ENCODE data around the gene TXNRD1.
A peak's percentile ranks its signal among the peaks of the same experiment; 100 is the strongest.
"Not testable (repeated sequence)": the region's sequence is repeated elsewhere in the genome, so short reads cannot be mapped to it uniquely, and the experiment has no call there.

TXNRD1 gene

DNA sequence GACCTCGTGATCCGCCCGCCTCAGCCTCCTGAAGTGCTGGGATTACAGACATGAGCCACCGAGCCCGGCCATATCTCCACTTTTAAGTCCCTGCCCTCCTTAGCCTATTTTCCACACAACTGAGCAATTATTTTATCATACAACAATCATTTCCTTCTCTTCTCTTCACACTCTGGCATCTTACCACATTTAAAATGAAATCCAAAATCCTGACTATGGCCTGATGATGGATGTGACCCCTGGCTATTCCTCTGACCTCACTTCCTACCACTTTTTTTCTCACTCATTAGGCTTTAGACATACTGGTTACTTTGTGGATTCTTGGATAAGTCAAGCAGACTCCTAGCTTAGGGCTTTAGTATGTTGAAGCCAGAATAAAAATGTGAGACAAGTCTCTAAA lies 66.1 kb downstream of the TXNRD1 start:
- no peak for FAIRE-seq

- FAIRE-seq = no peak
Measured at GRCh38 chr12:104282109-104282508, 66.5 kb downstream of the TXNRD1 start.

DNA sequence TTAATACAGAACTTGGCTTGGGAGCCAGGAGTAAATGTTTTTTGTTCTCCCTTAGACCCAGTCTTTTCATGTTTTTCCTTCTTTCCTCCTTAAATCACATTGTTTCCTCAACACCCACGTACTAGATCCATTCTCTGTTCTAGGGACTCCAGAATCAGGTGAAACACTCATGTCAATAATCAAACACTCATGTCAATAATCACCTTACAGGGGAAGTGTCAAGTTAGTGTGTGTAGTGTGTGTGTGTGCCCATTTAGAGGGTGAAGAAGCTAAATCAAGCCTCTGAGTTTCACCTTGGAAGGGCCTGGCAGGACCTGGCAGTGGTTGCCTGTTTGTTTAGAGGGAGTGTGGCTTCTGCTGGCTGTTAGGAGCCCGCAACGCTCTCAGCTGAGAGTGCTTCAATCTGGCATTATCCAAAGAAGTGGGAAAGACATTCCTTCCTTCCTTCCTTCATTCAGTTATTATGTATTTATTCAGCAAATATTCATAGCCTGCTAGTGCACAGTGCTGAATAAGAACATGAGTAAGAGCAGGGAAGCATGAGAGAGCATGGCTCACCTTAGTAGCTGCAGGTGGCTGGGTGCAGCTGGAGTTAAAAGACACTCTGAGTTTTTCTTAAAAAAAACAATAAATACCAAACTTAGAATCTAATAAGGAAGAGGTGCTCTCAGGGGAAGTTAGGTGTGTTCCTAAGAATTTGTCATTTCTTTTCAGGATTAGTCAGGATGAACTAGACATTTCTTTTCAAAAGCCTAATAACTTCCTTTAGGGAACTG lies 70.3 kb downstream of the TXNRD1 start:
- FAIRE-seq = no peak

GRCh38 chr12:104286516-104287482 lies 71.2 kb downstream of the TXNRD1 start:
- peak; percentile 79 for FAIRE-seq

- FAIRE-seq = no peak
Measured at GRCh38 chr12:104288635-104289274, 73.2 kb downstream of the TXNRD1 start.

DNA sequence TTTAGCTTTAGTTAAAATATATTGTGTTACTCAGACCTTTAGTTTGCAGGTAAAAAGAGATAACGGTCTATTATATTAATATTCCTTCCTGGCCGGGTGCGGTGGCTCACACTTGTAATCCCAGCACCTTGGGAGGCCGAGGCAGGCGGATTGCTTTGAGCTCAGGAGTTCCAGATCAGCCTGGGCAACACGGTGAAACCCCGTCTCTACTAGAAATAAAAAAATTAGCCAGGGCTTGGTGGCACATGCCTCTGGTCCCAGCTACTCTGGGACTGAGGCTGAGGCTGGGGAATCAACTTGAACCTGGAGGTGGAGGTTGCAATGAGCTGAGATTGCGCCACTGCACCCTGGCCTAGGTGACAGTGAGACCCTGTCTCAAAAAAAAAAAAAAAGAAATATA lies 74.7 kb downstream of the TXNRD1 start:
- FAIRE-seq = no peak

- no peak for FAIRE-seq
Measured at GRCh38 chr12:104290855-104291254, 75.3 kb downstream of the TXNRD1 start.

- no peak for FAIRE-seq
Measured at GRCh38 chr12:104291867-104292524, 76.4 kb downstream of the TXNRD1 start.

- FAIRE-seq = no peak
Measured at GRCh38 chr12:104292872-104293794, 77.6 kb downstream of the TXNRD1 start.

- FAIRE-seq = not testable (repeated sequence)
Measured at GRCh38 chr12:104294158-104294859, 78.7 kb downstream of the TXNRD1 start.

DNA sequence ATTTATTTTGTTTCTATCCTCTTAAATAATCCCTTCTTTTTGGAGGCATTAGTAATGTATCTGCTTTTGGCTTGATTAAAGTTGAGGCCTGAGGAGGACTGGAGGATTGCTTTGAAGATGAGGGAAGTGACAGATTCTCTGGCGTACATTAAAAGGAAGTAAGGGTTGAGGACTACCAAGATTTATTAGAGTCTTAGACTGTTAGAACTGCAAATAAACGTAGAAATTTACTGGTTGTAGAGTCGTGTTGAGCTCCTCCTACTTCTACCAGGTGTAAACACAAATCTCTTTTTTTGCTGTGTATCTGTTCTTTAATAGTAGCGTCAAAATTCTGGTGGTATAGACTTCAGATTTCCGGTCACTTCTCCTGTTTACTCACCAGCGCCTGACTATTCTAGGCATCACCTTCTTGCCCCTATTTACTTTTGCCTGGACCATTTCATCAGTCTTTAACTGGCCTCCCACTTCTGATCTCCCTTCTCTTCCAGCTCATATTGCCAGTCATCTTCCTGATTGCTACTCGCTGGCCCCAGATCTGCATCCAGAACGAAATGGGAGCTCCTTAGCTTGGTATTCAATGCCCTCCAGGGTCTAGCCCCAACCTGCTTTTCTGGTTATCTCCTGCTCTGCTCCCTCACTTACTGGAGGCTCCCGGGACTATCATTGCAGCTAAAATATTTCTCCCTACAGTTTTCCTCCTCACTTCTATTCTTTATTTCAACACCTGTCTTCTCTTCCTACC lies 79.5 kb downstream of the TXNRD1 start:
- no peak for FAIRE-seq

DNA sequence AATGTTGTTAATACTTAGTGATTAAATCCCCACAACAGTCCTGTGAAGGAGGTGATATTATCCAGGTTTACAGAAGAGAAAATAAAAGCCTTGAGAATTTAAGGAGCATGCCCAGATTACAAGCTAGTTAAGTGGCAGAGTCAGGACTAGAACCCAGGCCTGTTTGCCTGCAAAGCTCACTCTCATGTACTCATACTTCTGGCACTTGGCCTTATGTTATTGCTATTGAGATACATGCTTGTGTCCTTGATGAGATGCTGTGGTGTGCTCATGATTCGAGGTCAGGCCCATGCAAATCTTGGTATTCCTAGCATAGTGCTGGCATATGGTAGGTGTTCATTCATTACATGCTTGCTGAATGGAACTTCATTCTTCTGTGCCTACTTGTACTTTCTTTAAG lies 80.4 kb downstream of the TXNRD1 start:
- no peak for FAIRE-seq

DNA sequence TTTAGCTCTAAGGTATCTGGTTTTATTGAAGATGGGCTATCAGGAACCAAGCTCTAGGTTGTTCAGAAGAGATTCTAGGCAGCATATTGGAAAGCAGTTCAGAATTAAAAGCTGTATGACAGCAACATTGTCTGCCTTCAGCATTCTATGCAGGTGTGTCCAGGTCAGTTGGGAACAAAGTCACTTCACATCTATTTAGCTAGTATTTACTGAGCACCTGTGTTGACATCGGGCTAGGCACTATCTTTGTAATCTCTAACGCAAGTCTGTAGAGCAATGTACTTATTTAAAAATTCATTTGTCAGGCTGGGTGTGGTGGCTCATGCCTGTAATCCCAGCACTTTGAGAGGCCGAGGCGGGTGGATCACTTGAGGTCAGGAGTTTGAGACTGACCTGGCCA lies 81.1 kb downstream of the TXNRD1 start:
- FAIRE-seq = no peak

DNA sequence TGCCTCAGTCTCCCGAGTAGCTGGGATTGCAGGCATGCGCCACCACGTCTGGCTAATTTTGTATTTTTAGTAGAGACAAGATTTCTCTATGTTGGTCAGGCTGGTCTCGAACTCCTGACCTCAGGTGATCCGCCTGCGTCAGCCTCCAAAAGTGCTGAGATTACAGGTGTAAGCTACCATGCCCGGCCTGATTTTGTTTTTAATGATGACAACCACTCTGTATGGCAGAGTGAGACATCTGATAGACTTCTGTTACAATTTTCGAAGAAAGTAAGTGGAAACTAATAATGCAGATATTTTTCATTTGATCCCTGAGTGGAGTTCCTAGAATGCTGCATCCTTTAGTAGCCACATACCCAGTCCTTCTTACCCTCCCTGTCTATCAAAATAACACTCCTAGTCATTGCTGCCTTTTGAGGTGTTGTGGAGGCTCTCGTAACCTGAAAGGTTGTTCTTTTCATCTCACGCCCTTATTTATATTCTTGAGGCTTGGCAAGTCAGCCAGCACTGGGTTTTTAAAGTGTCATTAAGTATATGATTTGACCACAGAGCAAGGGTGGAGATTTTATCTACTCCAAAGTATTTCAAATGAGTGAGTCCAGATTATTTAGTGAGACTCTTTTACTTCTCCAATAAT lies 82.0 kb downstream of the TXNRD1 start:
- no peak for FAIRE-seq

DNA sequence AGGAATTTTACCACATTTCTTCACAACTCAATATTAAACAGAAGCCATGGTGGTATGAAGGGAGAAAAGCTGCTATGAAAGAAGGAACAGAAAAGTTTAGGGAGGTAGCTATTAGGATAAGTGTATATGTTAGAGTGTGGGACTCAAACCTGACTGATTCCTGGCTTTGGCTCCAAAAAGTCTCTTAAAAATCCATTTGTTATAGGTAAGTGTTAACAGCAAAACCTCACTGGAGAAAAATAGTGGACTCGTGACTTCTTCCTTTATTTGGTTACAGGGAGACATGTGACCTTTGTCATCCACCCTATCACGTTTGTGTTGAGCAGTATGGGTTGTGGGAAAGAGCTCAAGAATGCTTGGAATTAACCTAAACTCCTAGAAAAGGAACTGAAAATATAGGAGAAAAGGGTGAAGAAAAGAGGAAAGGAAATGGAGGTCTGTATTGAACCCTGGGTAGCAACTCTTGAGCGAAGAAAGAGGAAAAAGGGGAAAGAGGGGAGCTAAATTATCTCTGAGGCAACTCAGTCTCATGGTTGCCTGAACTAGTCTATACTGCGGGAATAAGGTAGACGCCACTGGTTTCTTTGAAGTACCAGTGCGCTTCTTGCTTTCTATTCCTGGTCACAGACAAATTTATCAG lies 84.4 kb downstream of the TXNRD1 start:
- FAIRE-seq = no peak

GRCh38 chr12:104303538-104304151 lies 88.1 kb downstream of the TXNRD1 start, which contains the start of gene EID3:
Gene EID3, plus strand, starts transcription at chr12:104303739. Its CDS starts 196 bp downstream, at chr12:104303935.
- no peak for FAIRE-seq

- FAIRE-seq = no peak
Measured at GRCh38 chr12:104304261-104305009, 88.9 kb downstream of the TXNRD1 start.

- FAIRE-seq = no peak
Measured at GRCh38 chr12:104305349-104305748, 89.8 kb downstream of the TXNRD1 start.
